GM13977 (cell line): ENCODE data around the gene SDHAF2.

Source experiments
- DNase-seq: peaks from one replicate; pipeline ENCODE4 v3.0.0; 2012; ENCODE audit warnings: low spot score
- CTCF ChIP-seq: IDR thresholded peaks from 2 replicates; pipeline ENCODE4 v1.5.1; 2012; ENCODE audit warnings: mild to moderate bottlenecking, control low read depth; ENCODE audit not compliant: insufficient read depth; ENCODE audit errors: extremely low read depth, missing control alignments
- in situ Hi-C: fragments of 300-500 bp; cut with MboI; formaldehyde crosslinking; loops from one replicate; pipeline ENCODE4 v1.12.0; 2022; ENCODE audit warnings: low sequenced_read_pairs, low pct_unique_long_range_greater_than_20kb, mixed read lengths, inconsistent platforms; ENCODE audit not compliant: unreplicated experiment

Gene SDHAF2

GRCh38 chr11:61411589-61411988 lies 18.3 kb upstream of the SDHAF2 start:
- no peak for TF ChIP-seq CTCF
- DNase-seq: no peak
- in situ Hi-C loops: no loop called here

GRCh38 chr11:61413496-61413895 lies 16.4 kb upstream of the SDHAF2 start:
- no peak for TF ChIP-seq CTCF
- in situ Hi-C loops: no loop called here
- no peak for DNase-seq

GRCh38 chr11:61414547-61414946 lies 15.4 kb upstream of the SDHAF2 start:
- in situ Hi-C loops: no loop called here
- no peak for DNase-seq
- TF ChIP-seq CTCF: no peak

- no peak for DNase-seq
- TF ChIP-seq CTCF: no peak
- in situ Hi-C loops: no loop called here
Observed at GRCh38 chr11:61415381-61415780, 14.5 kb upstream of the SDHAF2 start.

- DNase-seq: no peak
- in situ Hi-C loops: no loop called here
- no peak for TF ChIP-seq CTCF
Observed at GRCh38 chr11:61416941-61417340, 13.0 kb upstream of the SDHAF2 start.

- no peak for TF ChIP-seq CTCF
- no peak for DNase-seq
- in situ Hi-C loops: no loop called here
Observed at GRCh38 chr11:61417670-61418069, 12.3 kb upstream of the SDHAF2 start.

- DNase-seq: no peak
- in situ Hi-C loops: no loop called here
- no peak for TF ChIP-seq CTCF
Observed at GRCh38 chr11:61418136-61418535, 11.8 kb upstream of the SDHAF2 start.
